ENCODE results near the gene ST14. TPM values are rescaled to one million over a fixed set of nuclear protein-coding genes. Genes with fewer than 3 reads are reported as not detected.

The ST14 gene
- polyA plus RNA-seq, 3 donors: 3.1 to 38.4 (median 5.2) TPM

GRCh38 chr11:130197386-130198035 lies 37.9 kb downstream of the ST14 start:
- H3K27ac ChIP-seq (ENCODE audit: low read depth, low read length): no peak overlapping the region
- 88 to 92% (median 89%) methylated on average over 27 of the region's 27 CpGs for WGBS, 3 donors

GRCh38 chr11:130198292-130198691 lies 38.7 kb downstream of the ST14 start:
- H3K27ac ChIP-seq (ENCODE audit: low read depth, low read length): no peak overlapping the region
- WGBS, 3 donors: 81 to 86% (median 84%) methylated on average over 19 to 22 of the region's 22 CpGs

GRCh38 chr11:130198964-130199363 lies 39.4 kb downstream of the ST14 start:
- no peak overlapping the region for H3K27ac ChIP-seq (ENCODE audit: low read depth, low read length)
- WGBS, 3 donors: 94 to 95% (median 95%) methylated on average over 15 of the region's 15 CpGs

- 88 to 97% (median 92%) methylated on average over 12 of the region's 12 CpGs for WGBS, 3 donors
- no peak overlapping the region for H3K27ac ChIP-seq (ENCODE audit: low read depth, low read length)
Measured at GRCh38 chr11:130199792-130200191, 40.2 kb downstream of the ST14 start.

- WGBS, 3 donors: 82 to 96% (median 94%) methylated on average over 7 of the region's 7 CpGs
- no peak overlapping the region for H3K27ac ChIP-seq (ENCODE audit: low read depth, low read length)
Measured at GRCh38 chr11:130201026-130201425, 41.4 kb downstream of the ST14 start.

- WGBS, 3 donors: 71 to 84% (median 76%) methylated on average over 12 of the region's 12 CpGs
Measured at GRCh38 chr11:130202009-130202817, 42.6 kb downstream of the ST14 start.

GRCh38 chr11:130202818-130203689 lies 43.5 kb downstream of the ST14 start:
- 73 to 91% (median 74%) methylated on average over 25 of the region's 25 CpGs for WGBS, 3 donors
- H3K27ac ChIP-seq (ENCODE audit: low read depth, low read length): no peak overlapping the region

More at GRCh38 chr11:130202009-130202817, 42.6 kb downstream of the ST14 start:
- H3K27ac ChIP-seq (ENCODE audit: low read depth, low read length): no peak overlapping the region

GRCh38 chr11:130203766-130204702 lies 44.5 kb downstream of the ST14 start:
- no peak overlapping the region for H3K27ac ChIP-seq (ENCODE audit: low read depth, low read length)
- 86 to 94% (median 94%) methylated on average over 27 of the region's 27 CpGs for WGBS, 3 donors

- H3K27ac ChIP-seq (ENCODE audit: low read depth, low read length): no peak overlapping the region
- 89 to 96% (median 90%) methylated on average over 11 of the region's 11 CpGs for WGBS, 3 donors
Measured at GRCh38 chr11:130204703-130205095, 45.1 kb downstream of the ST14 start.

- WGBS, 3 donors: 88 to 95% (median 88%) methylated on average over 22 of the region's 22 CpGs
- no peak overlapping the region for H3K27ac ChIP-seq (ENCODE audit: low read depth, low read length)
Measured at GRCh38 chr11:130206141-130206540, 46.6 kb downstream of the ST14 start.

- WGBS, 3 donors: 87 to 94% (median 93%) methylated on average over 44 to 45 of the region's 45 CpGs
Measured at GRCh38 chr11:130208241-130209127, 48.9 kb downstream of the ST14 start.

GRCh38 chr11:130209128-130209932 lies 49.7 kb downstream of the ST14 start:
- 91 to 92% (median 92%) methylated on average over 53 of the region's 53 CpGs for WGBS, 3 donors
- no peak overlapping the region for H3K27ac ChIP-seq (ENCODE audit: low read depth, low read length)

More at GRCh38 chr11:130208241-130209127, 48.9 kb downstream of the ST14 start:
- H3K27ac ChIP-seq (ENCODE audit: low read depth, low read length): no peak overlapping the region

- WGBS, 3 donors: 82 to 90% (median 83%) methylated on average over 23 of the region's 23 CpGs
- H3K27ac ChIP-seq (ENCODE audit: low read depth, low read length): no peak overlapping the region
Measured at GRCh38 chr11:130209954-130210854, 50.6 kb downstream of the ST14 start.

GRCh38 chr11:130211144-130211543 lies 51.6 kb downstream of the ST14 start:
- WGBS, 3 donors: 79 to 90% (median 87%) methylated on average over 3 of the region's 3 CpGs
- no peak overlapping the region for H3K27ac ChIP-seq (ENCODE audit: low read depth, low read length)

GRCh38 chr11:130211781-130212401 lies 52.3 kb downstream of the ST14 start:
- H3K27ac ChIP-seq (ENCODE audit: low read depth, low read length): no peak overlapping the region
- 86 to 89% (median 86%) methylated on average over 19 of the region's 19 CpGs for WGBS, 3 donors

Data from adipose tissue (tissue), 3 donors.